ENCODE data around the gene SAFB2.
A peak's percentile ranks its signal among the peaks of the same experiment; 100 is the strongest.

SAFB2 gene

GRCh38 chr19:5578097-5578846, 44.3 kb downstream of the SAFB2 start:
- DNase-seq: peak; percentile 57

GRCh38 chr19:5575590-5575989, 47.0 kb downstream of the SAFB2 start:
- no peak for DNase-seq

GRCh38 chr19:5572556-5573286, 49.9 kb downstream of the SAFB2 start:
- no peak for DNase-seq

GRCh38 chr19:5571777-5572176, 50.8 kb downstream of the SAFB2 start:
- no peak for DNase-seq

- DNase-seq: no peak
Measured at GRCh38 chr19:5567970-5568407, 54.6 kb downstream of the SAFB2 start.

GRCh38 chr19:5567360-5567969, 55.1 kb downstream of the SAFB2 start, which contains the start of gene TINCR:
TSS of gene TINCR (minus strand) at chr19:5567953.
- DNase-seq: no peak

- no peak for DNase-seq
Measured at GRCh38 chr19:5564930-5565329, 57.6 kb downstream of the SAFB2 start.

- no peak for DNase-seq
Measured at GRCh38 chr19:5563935-5564612, 58.5 kb downstream of the SAFB2 start.

GRCh38 chr19:5563008-5563431, 59.6 kb downstream of the SAFB2 start:
- no peak for DNase-seq

GRCh38 chr19:5562280-5562679, 60.3 kb downstream of the SAFB2 start:
- DNase-seq: no peak

GRCh38 chr19:5561559-5561958, 61.0 kb downstream of the SAFB2 start:
- no peak for DNase-seq

- DNase-seq: no peak
Measured at GRCh38 chr19:5560156-5560555, 62.4 kb downstream of the SAFB2 start.

GRCh38 chr19:5559804-5560133, 62.8 kb downstream of the SAFB2 start:
- no peak for DNase-seq

- no peak for DNase-seq
Measured at GRCh38 chr19:5558101-5558621, 64.4 kb downstream of the SAFB2 start.

- DNase-seq: no peak
Measured at GRCh38 chr19:5557691-5558090, 64.9 kb downstream of the SAFB2 start.

GRCh38 chr19:5554828-5555227, 67.7 kb downstream of the SAFB2 start:
- DNase-seq: no peak

GRCh38 chr19:5553892-5554291, 68.7 kb downstream of the SAFB2 start:
- no peak for DNase-seq

- peak; percentile 8 for DNase-seq
Measured at GRCh38 chr19:5547881-5548280, 74.7 kb downstream of the SAFB2 start.

- no peak for DNase-seq
Measured at GRCh38 chr19:5545984-5546383, 76.6 kb downstream of the SAFB2 start.

- no peak for DNase-seq
Measured at GRCh38 chr19:5545051-5545450, 77.5 kb downstream of the SAFB2 start.

GRCh38 chr19:5542665-5543064, 79.9 kb downstream of the SAFB2 start:
- DNase-seq: no peak

GRCh38 chr19:5541456-5541855, 81.1 kb downstream of the SAFB2 start:
- DNase-seq: no peak

- DNase-seq: no peak
Measured at GRCh38 chr19:5540208-5540607, 82.4 kb downstream of the SAFB2 start.
